Measurements from ENCODE around the gene REV1. TPM values are rescaled to one million over a fixed set of nuclear protein-coding genes. Genes with fewer than 3 reads are reported as not detected.

Gene REV1
- total and polyA plus RNA-seq, 2 of the 8 experiments (the other 6 are each of a cell fraction or from before 2014, with no cell fraction given), result 16.6 to 34.3 TPM

DNA sequence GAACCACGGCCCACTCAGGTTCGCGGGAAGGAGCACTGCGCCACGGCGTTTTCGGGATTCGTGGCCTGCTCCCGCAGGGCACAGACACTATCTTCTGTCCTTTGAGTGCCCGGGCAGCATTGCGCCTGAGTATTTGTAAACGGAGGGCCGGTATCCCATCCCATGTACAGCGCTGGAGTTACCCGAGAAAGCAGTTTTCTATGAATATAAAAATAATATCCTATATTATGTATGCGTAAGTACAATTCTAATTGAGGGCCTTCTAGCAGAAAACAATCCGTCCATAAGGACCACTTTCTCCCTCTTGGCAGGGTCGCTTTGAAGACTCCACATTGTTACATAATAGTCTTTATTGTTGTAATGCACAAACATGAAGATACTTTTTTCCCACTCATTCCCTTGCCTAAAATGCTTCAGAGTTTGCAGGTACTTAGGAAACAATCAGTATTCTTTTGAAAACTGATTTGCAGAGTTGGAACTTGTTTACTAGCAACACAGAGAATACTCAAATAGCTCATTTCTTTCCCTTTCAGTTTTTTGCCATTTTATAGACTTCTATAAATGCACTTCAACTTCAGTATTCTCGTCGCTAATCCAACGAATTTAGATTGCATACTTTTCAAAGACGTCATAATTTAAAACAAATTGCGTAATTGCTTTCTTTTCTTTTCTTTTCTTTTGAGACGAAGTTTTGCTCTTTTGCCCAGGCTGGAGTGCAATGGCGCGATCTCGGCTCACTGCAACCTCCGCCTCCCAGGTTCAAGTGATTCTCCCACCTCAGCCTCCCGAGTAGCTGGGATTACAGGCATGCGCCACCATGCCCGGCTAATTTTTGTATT, 1.0 kb upstream of the REV1 start:
- Histone ChIP-seq H3K9ac (replicated peaks in 1 of 4; ENCODE audit: extremely low read depth in 1 of 4, low read depth in 3 of 4, low read length in 3 of 4) (peak overlapping the region in 2 of 4 experiments; percentile 60 to 89; a peak in 3 of 7 replicates), H2AFZ (ENCODE audit: low read length) (no peak overlapping the region)
- POLR2A ChIA-PET (ENCODE audit: partially characterized antibody), result interaction anchor here (0.6 to 1.7 kb wide), 2 partner anchors 9 to 49 kb away, joined by 3 to 5 read pairs; no protein-coding TSS in a partner anchor
- TF ChIP-seq HDAC2 (IDR thresholded peaks at IDR 0.05; ENCODE audit: borderline replicate concordance in 1 of 2, low read depth in 2 of 2, low read length in 2 of 2) (peak in 1 of 2 experiments; percentile 93; a peak in 1 of 4 replicates), EGR1 (IDR thresholded peaks at IDR 0.05; ENCODE audit: borderline replicate concordance, low read depth, low read length) (no peak), SRF (IDR thresholded peaks at IDR 0.05; ENCODE audit: low read depth, low read length) (no peak), SP2 (IDR thresholded peaks at IDR 0.05; ENCODE audit: low read length) (no peak), SP1 (IDR thresholded peaks at IDR 0.05; ENCODE audit: low read depth, low read length) (no peak), SAP30 (IDR thresholded peaks at IDR 0.05; ENCODE audit: insufficient read depth, insufficient replicate concordance, low read length) (no peak), ZNF274 (IDR thresholded peaks at IDR 0.05; ENCODE audit: borderline replicate concordance, extremely low read depth, low read length) (no peak), CHD1 (IDR thresholded peaks at IDR 0.05; ENCODE audit: low read depth, low read length) (no peak), SIRT6 (IDR thresholded peaks at IDR 0.05; ENCODE audit: low read length) (no peak)
- TF ChIP-seq, protein P1, sequence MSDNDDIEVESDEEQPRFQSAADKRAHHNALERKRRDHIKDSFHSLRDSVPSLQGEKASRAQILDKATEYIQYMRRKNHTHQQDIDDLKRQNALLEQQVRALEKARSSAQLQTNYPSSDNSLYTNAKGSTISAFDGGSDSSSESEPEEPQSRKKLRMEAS (IDR thresholded peaks at IDR 0.05), result no peak

More for the DNA sequence above, 1.0 kb upstream of the REV1 start:
- Histone ChIP-seq H2BK12ac (ENCODE audit: low read depth, low read length) (no peak overlapping the region), H3K27me3 (replicated peaks in 1 of 4; ENCODE audit: control insufficient read depth in 3 of 4, extremely low read depth in 1 of 4, insufficient read depth in 3 of 4, low read length in 3 of 4) (no peaks in the 10 kb centered on the region), H3K79me2 (ENCODE audit: control insufficient read depth in 1 of 2, insufficient read depth in 2 of 2, low read length in 2 of 2) (peaks cover 11 to 33% of the 10 kb centered on the region in 2 experiments), H3K9me3 (ENCODE audit: insufficient read depth in 2 of 2, low read depth in 1 of 2, low read length in 1 of 2) (no peaks in the 10 kb centered on the region), H4K91ac (replicated peaks; ENCODE audit: insufficient read length, low read length) (no peak overlapping the region), H3K23ac (ENCODE audit: insufficient read length) (no peak overlapping the region), H3K27ac (ENCODE audit: low read depth, low read length) (0 out of 2 replicates have a peak overlapping the region, but pooled peaks have one; percentile 49), H2BK20ac (ENCODE audit: low read length) (no peak overlapping the region), H2AK5ac (ENCODE audit: low read depth, low read length) (no peak overlapping the region), H3K18ac (ENCODE audit: extremely low read depth, low read length) (no peak overlapping the region), H2BK120ac (replicated peaks; ENCODE audit: low read depth, low read length) (no peak overlapping the region), H3K79me1 (ENCODE audit: low read depth, low read length) (peaks cover 2% of the 10 kb centered on the region; the same call in 1 of the 2 replicates), H2BK15ac (ENCODE audit: low read length) (no peak overlapping the region), H3K4ac (replicated peaks; ENCODE audit: insufficient read length, low read depth, low read length) (no peak overlapping the region), H3K23me2 (ENCODE audit: low read depth, low read length) (peaks cover 5% of the 10 kb centered on the region; the same call in 1 of the 2 replicates), H2BK5ac (ENCODE audit: low read depth, low read length) (no peak overlapping the region), H3K4me2 (ENCODE audit: insufficient read depth in 1 of 2, low read depth in 2 of 2, low read length in 2 of 2) (peak overlapping the region; percentile 51 to 70), H4K5ac (ENCODE audit: insufficient read length, low read depth, low read length) (no peak overlapping the region), H3K4me3 (ENCODE audit: extremely low read depth in 1 of 4, insufficient read depth in 2 of 4, low read depth in 3 of 4, low read length in 4 of 4) (peak overlapping the region; percentile 66 to 93 (median 82)), H3K56ac (replicated peaks; ENCODE audit: insufficient read length, low read depth, low read length) (no peak overlapping the region), H3K14ac (ENCODE audit: insufficient read length) (no peak overlapping the region), H4K8ac (ENCODE audit: extremely low read depth, insufficient read depth, low read length) (peak overlapping the region; percentile 90; the same call in 1 of the 2 replicates), H3K4me1 (replicated peaks in 1 of 4; ENCODE audit: control insufficient read depth in 3 of 4, insufficient read depth in 4 of 4, low read length in 3 of 4) (peaks cover 3 to 5% (median 3%) of the 10 kb centered on the region in 4 experiments; a peak in 5 of 7 replicates), H3K36me3 (ENCODE audit: control insufficient read depth in 2 of 4, insufficient read depth in 4 of 4, low read length in 3 of 4) (no peaks in the 10 kb centered on the region), H4K20me1 (replicated peaks in 1 of 2; ENCODE audit: control insufficient read depth in 1 of 2, insufficient read depth in 2 of 2, low read length in 2 of 2) (peaks cover 3 to 7% of the 10 kb centered on the region in 2 experiments)
- WGBS, 2 experiments (ENCODE audit: extremely low coverage in 1 of 2, insufficient coverage in 1 of 2, insufficient read length in 1 of 2, insufficient replicate concordance in 2 of 2, low coverage in 1 of 2, low lambda C conversion rate in 2 of 2, missing lambda C conversion rate in 1 of 2), result 49% methylated on average over 31 of the region's 31 CpGs; no CpG with 5 or more reads in 1 of the 2 experiments
- FAIRE-seq, result no peak
- no peak for DNase-seq (ENCODE audit: low read depth in 1 of 2, low spot score in 2 of 2)
- CTCF ChIA-PET (ENCODE audit: partially characterized antibody), result interaction anchor here (0.7 to 1.0 kb wide), 5 partner anchors 24 to 156 kb away, joined by 3 read pairs; no protein-coding TSS in a partner anchor

Data from H1 (cell line).